ENCODE measurements around the gene CHKB. TPM values are rescaled to one million over a fixed set of nuclear protein-coding genes. Genes with fewer than 3 reads are reported as not detected.
A peak's percentile ranks its signal among the peaks of the same experiment; 100 is the strongest.

Gene CHKB
- total and polyA plus RNA-seq, 2 of the 8 experiments (the other 6 are each of a cell fraction or from before 2014, with no cell fraction given) = 27.9 to 42.2 TPM

- Histone ChIP-seq H3K79me1 (ENCODE audit: low read depth, low read length) (peaks cover 4% of the 10 kb centered on the region), H3K23ac (ENCODE audit: insufficient read length) (no peak overlapping the region), H2AFZ (ENCODE audit: low read length) (peak overlapping the region; percentile 63; the same call in 1 of the 2 replicates), H3K4me3 (ENCODE audit: extremely low read depth in 1 of 4, insufficient read depth in 2 of 4, low read depth in 3 of 4, low read length in 4 of 4) (peak overlapping the region; percentile 60 to 76 (median 76)), H2BK120ac (replicated peaks; ENCODE audit: low read depth, low read length) (no peak overlapping the region), H4K20me1 (replicated peaks in 1 of 2; ENCODE audit: control insufficient read depth in 1 of 2, insufficient read depth in 2 of 2, low read length in 2 of 2) (peaks cover 0 to 12% of the 10 kb centered on the region in 2 experiments), H3K27me3 (replicated peaks in 1 of 4; ENCODE audit: control insufficient read depth in 3 of 4, extremely low read depth in 1 of 4, insufficient read depth in 3 of 4, low read length in 3 of 4) (peaks cover 0 to 10% (median 5%) of the 10 kb centered on the region in 4 experiments; a peak in 4 of 7 replicates), H4K8ac (ENCODE audit: extremely low read depth, insufficient read depth, low read length) (no peak overlapping the region), H3K9me3 (ENCODE audit: insufficient read depth in 2 of 2, low read depth in 1 of 2, low read length in 1 of 2) (no peaks in the 10 kb centered on the region), H2BK20ac (ENCODE audit: low read length) (no peak overlapping the region), H4K5ac (ENCODE audit: insufficient read length, low read depth, low read length) (no peak overlapping the region), H3K79me2 (ENCODE audit: control insufficient read depth in 1 of 2, insufficient read depth in 2 of 2, low read length in 2 of 2) (no peaks in the 10 kb centered on the region), H3K56ac (replicated peaks; ENCODE audit: insufficient read length, low read depth, low read length) (no peak overlapping the region), H3K18ac (ENCODE audit: extremely low read depth, low read length) (no peak overlapping the region; the same call in 1 of the 2 replicates), H3K4me1 (replicated peaks in 1 of 4; ENCODE audit: control insufficient read depth in 3 of 4, insufficient read depth in 4 of 4, low read length in 3 of 4) (peaks cover 0 to 12% (median 6%) of the 10 kb centered on the region in 4 experiments; a peak in 5 of 7 replicates), H2BK15ac (ENCODE audit: low read length) (no peak overlapping the region), H3K9ac (replicated peaks in 1 of 4; ENCODE audit: extremely low read depth in 1 of 4, low read depth in 3 of 4, low read length in 3 of 4) (0 out of 7 replicates have a peak overlapping the region, but pooled peaks of 1 of the 4 experiments have one; percentile 0), H3K4ac (replicated peaks; ENCODE audit: insufficient read length, low read depth, low read length) (no peak overlapping the region), H3K23me2 (ENCODE audit: low read depth, low read length) (peaks cover 11% of the 10 kb centered on the region; the same call in 1 of the 2 replicates), H2AK5ac (ENCODE audit: low read depth, low read length) (no peak overlapping the region), H3K4me2 (ENCODE audit: insufficient read depth in 1 of 2, low read depth in 2 of 2, low read length in 2 of 2) (peak overlapping the region; percentile 90 to 99), H4K91ac (replicated peaks; ENCODE audit: insufficient read length, low read length) (no peak overlapping the region), H3K36me3 (ENCODE audit: control insufficient read depth in 2 of 4, insufficient read depth in 4 of 4, low read length in 3 of 4) (no peaks in the 10 kb centered on the region), H2BK12ac (ENCODE audit: low read depth, low read length) (no peak overlapping the region), H3K14ac (ENCODE audit: insufficient read length) (no peak overlapping the region), H2BK5ac (ENCODE audit: low read depth, low read length) (no peak overlapping the region), H3K27ac (ENCODE audit: low read depth, low read length) (no peak overlapping the region)
- WGBS, 2 experiments (ENCODE audit: extremely low coverage in 1 of 2, insufficient coverage in 1 of 2, insufficient read length in 1 of 2, insufficient replicate concordance in 2 of 2, low coverage in 1 of 2, low lambda C conversion rate in 2 of 2, missing lambda C conversion rate in 1 of 2) = 74% methylated on average over 28 of the region's 42 CpGs; no CpG with 5 or more reads in 1 of the 2 experiments
- ChIA-PET CTCF (ENCODE audit: partially characterized antibody) (interaction anchor here (0.6 to 15.7 kb wide), 28 partner anchors 11 to 154 kb away, joined by 3 to 281 read pairs (median 4); partner anchors contain the start of genes CHKB and SYCE3), POLR2A (ENCODE audit: partially characterized antibody) (interaction anchor here (0.9 to 1.4 kb wide), 6 partner anchors 14 to 72 kb away, joined by 3 to 5 read pairs (median 4); partner anchors contain the start of genes CHKB and SHANK3)
- DNase-seq (ENCODE audit: low read depth in 1 of 2, low spot score in 2 of 2) (no peak), FAIRE-seq (no peak)
- TF ChIP-seq, protein P1, sequence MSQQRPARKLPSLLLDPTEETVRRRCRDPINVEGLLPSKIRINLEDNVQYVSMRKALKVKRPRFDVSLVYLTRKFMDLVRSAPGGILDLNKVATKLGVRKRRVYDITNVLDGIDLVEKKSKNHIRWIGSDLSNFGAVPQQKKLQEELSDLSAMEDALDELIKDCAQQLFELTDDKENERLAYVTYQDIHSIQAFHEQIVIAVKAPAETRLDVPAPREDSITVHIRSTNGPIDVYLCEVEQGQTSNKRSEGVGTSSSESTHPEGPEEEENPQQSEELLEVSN (IDR thresholded peaks at IDR 0.05) = no peak
- TF ChIP-seq NANOG (IDR thresholded peaks at IDR 0.05; ENCODE audit: insufficient read depth, low read depth, low read length, poor library complexity, severe bottlenecking) (no peak), CTCF (IDR thresholded peaks at IDR 0.05; ENCODE audit: control extremely low read depth in 1 of 3, insufficient read depth in 1 of 3, low read depth in 1 of 3, low read length in 3 of 3) (no peak), POLR2A (IDR thresholded peaks at IDR 0.05; ENCODE audit: control extremely low read depth in 1 of 2, low read depth in 2 of 2, low read length in 2 of 2) (no peak), TEAD4 (IDR thresholded peaks at IDR 0.05; ENCODE audit: low read depth, low read length) (no peak), NRF1 (IDR thresholded peaks at IDR 0.05; ENCODE audit: low read depth, low read length) (no peak), SP4 (IDR thresholded peaks at IDR 0.05; ENCODE audit: low read length) (no peak), RXRA (IDR thresholded peaks at IDR 0.05; ENCODE audit: insufficient read depth, low read depth, low read length) (no peak)
These were observed 44.4 kb upstream of the CHKB start for GRCh38 chr22:50626850-50627641.
